Thyroid gland (tissue), 4 donors: ENCODE data around the gene TLR3.
A peak's percentile ranks its signal among the peaks of the same experiment; 100 is the strongest.

ENCODE experiments used
- POLR2A ChIP-seq, 2 donors: fragments of 450-650 bp; IDR thresholded peaks; one replicate each; pipeline ENCODE4 v1.6.1; 2017; ENCODE audit warnings: antibody characterized with exemption in 2 of 2, mild to moderate bottlenecking in 2 of 2, moderate library complexity in 1 of 2
- TF ChIP-seq, protein P1 (sequence below), 6 experiments: fragments of 200-600 bp in 3 of 6; fragments of 450-650 bp in 3 of 6; sonication (generic) in 3 of 6; IDR thresholded peaks; one replicate each; pipeline ENCODE4 v1.5.1; 2016 to 2019; ENCODE audit warnings: antibody characterized with exemption in 6 of 6, mild to moderate bottlenecking in 2 of 6, inconsistent platforms in 1 of 6, moderate library complexity in 1 of 6

GRCh38 chr4:186137196-186137794, 68.3 kb downstream of the TLR3 start:
- TF ChIP-seq, protein P1, sequence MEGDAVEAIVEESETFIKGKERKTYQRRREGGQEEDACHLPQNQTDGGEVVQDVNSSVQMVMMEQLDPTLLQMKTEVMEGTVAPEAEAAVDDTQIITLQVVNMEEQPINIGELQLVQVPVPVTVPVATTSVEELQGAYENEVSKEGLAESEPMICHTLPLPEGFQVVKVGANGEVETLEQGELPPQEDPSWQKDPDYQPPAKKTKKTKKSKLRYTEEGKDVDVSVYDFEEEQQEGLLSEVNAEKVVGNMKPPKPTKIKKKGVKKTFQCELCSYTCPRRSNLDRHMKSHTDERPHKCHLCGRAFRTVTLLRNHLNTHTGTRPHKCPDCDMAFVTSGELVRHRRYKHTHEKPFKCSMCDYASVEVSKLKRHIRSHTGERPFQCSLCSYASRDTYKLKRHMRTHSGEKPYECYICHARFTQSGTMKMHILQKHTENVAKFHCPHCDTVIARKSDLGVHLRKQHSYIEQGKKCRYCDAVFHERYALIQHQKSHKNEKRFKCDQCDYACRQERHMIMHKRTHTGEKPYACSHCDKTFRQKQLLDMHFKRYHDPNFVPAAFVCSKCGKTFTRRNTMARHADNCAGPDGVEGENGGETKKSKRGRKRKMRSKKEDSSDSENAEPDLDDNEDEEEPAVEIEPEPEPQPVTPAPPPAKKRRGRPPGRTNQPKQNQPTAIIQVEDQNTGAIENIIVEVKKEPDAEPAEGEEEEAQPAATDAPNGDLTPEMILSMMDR (IDR thresholded peaks at IDR 0.05), result peak; percentile 47 to 82 (median 62)
- TF ChIP-seq POLR2A (IDR thresholded peaks at IDR 0.05), result no peak
